Fibroblast of lung (primary cell): ENCODE results near the gene ACOT6. TPM values are rescaled to one million over a fixed set of nuclear protein-coding genes. Genes with fewer than 3 reads are reported as not detected.

Experiments
- DNase-seq, 2 donors: peaks; one replicate each; pipeline versions ENCODE4 v3.0.0 to v3.0.0-alpha.2; 2010; ENCODE audit warnings: low read depth in 2 of 2
- H2AFZ ChIP-seq: 2 replicates; pipeline ENCODE4 v1.5.1; 2012; ENCODE audit warnings: low read length, control low read depth, inconsistent platforms
- H3K27ac ChIP-seq: 2 replicates; pipeline ENCODE4 v1.5.1; 2011; ENCODE audit warnings: low read length, control low read depth; ENCODE audit not compliant: insufficient read depth
- H3K27me3 ChIP-seq: 2 replicates; pipeline ENCODE4 v1.5.1; 2011; ENCODE audit warnings: mild to moderate bottlenecking, low read length; ENCODE audit not compliant: control insufficient read depth, insufficient read depth
- H3K36me3 ChIP-seq: 2 replicates; pipeline ENCODE4 v1.5.1; 2011; ENCODE audit warnings: low read length; ENCODE audit not compliant: control insufficient read depth, insufficient read depth
- H3K4me1 ChIP-seq: 2 replicates; pipeline ENCODE4 v1.5.1; 2011; ENCODE audit warnings: low read length; ENCODE audit not compliant: control insufficient read depth, insufficient read depth; ENCODE audit errors: extremely low read depth
- H3K4me2 ChIP-seq: 2 replicates; pipeline ENCODE4 v1.5.1; 2011; ENCODE audit warnings: low read length, control low read depth; ENCODE audit not compliant: insufficient read depth; ENCODE audit errors: extremely low read depth
- H3K4me3 ChIP-seq, 4 experiments: fragments of 200-600 bp in 1 of 4; sonication (generic) in 1 of 4; replicated peaks in 1 of 4; 2 replicates each; pipeline ENCODE4 v1.5.1; 2011 to 2016; ENCODE audit warnings: low read length in 4 of 4, low read depth in 3 of 4, mild to moderate bottlenecking in 3 of 4, control low read depth in 2 of 4, inconsistent platforms in 1 of 4, mixed read lengths in 1 of 4; ENCODE audit not compliant: insufficient read depth in 1 of 4; ENCODE audit errors: control extremely low read depth in 1 of 4
- H3K79me2 ChIP-seq: 2 replicates; pipeline ENCODE4 v1.5.1; 2012; ENCODE audit warnings: mild to moderate bottlenecking, low read length, inconsistent platforms; ENCODE audit not compliant: control insufficient read depth, insufficient read depth
- H3K9ac ChIP-seq: 2 replicates; pipeline ENCODE4 v1.5.1; 2011; ENCODE audit warnings: mild to moderate bottlenecking, low read length, control low read depth; ENCODE audit not compliant: insufficient read depth
- H3K9me3 ChIP-seq: 2 replicates; pipeline ENCODE4 v1.5.1; 2012; ENCODE audit warnings: low read depth, low read length; ENCODE audit not compliant: control insufficient read depth, insufficient read depth
- H4K20me1 ChIP-seq: 2 replicates; pipeline ENCODE4 v1.5.1; 2011; ENCODE audit warnings: low read length; ENCODE audit not compliant: control insufficient read depth, insufficient read depth; ENCODE audit errors: extremely low read depth
- CTCF ChIP-seq, 2 donors: IDR thresholded peaks in 1 of 2; conservative IDR thresholded peaks in 1 of 2; 1 replicate in 1 of 2; 2 replicates in 1 of 2; pipeline ENCODE4 v1.5.1; 2011 to 2012; ENCODE audit warnings: low read length in 2 of 2, control low read depth in 1 of 2, inconsistent platforms in 1 of 2, low read depth in 1 of 2, mild to moderate bottlenecking in 1 of 2
- EZH2 ChIP-seq: IDR thresholded peaks from 2 replicates; pipeline ENCODE4 v1.5.1; 2012; ENCODE audit warnings: low read length, control low read depth, mild to moderate bottlenecking; ENCODE audit errors: missing control alignments
- polyA plus RNA-seq, 2 donors: library from polyadenylated mRNA; depleted of rRNA in 1 of 2; stranded (reverse) in 1 of 2; unstranded in 1 of 2; fragments of >200 nt; gene quantifications; 2 replicates each; pipeline ENCODE4 v1.2.1, GENCODE V29; 2011 to 2012; ENCODE audit warnings: missing spikeins in 1 of 2
- total RNA-seq: library from RNA; depleted of rRNA; stranded (reverse); fragments of >200 nt; gene quantifications from 2 replicates; pipeline ENCODE4 v1.2.1, GENCODE V29; 2014

Gene ACOT6
- total and polyA plus RNA-seq, 2 donors (not counting 1 experiment from before 2014, with no cell fraction given): not detected

GRCh38 chr14:73637830-73638229 is 25.5 kb downstream of the ACOT6 start:
- H3K4me1 ChIP-seq: peaks cover 3% of the 10 kb centered on the region

GRCh38 chr14:73640796-73641365 is 28.6 kb downstream of the ACOT6 start:
- H3K27ac ChIP-seq: no peak overlapping the region
- no peak for DNase-seq

More at GRCh38 chr14:73637830-73638229, 25.5 kb downstream of the ACOT6 start:
- no peaks in the 10 kb centered on the region for H4K20me1 ChIP-seq
- no peak for DNase-seq
- no peaks in the 10 kb centered on the region for H3K9me3 ChIP-seq
- no peak overlapping the region for H3K27ac ChIP-seq
- H3K9ac ChIP-seq: no peak overlapping the region
- no peaks in the 10 kb centered on the region for H3K27me3 ChIP-seq
- TF ChIP-seq CTCF (conservative IDR thresholded peaks at IDR 0.05 in 1 of 2, IDR thresholded peaks at IDR 0.05 in 1 of 2; ENCODE audit: low read depth in 1 of 2, low read length in 2 of 2): no peak
- no peak for TF ChIP-seq EZH2
- no peak overlapping the region for H3K4me2 ChIP-seq
- no peaks in the 10 kb centered on the region for H3K79me2 ChIP-seq
- no peak overlapping the region for H3K4me3 ChIP-seq
- no peaks in the 10 kb centered on the region for H3K36me3 ChIP-seq
- no peak overlapping the region for H2AFZ ChIP-seq

More at GRCh38 chr14:73640796-73641365, 28.6 kb downstream of the ACOT6 start:
- H3K9ac ChIP-seq: no peak overlapping the region
- H3K4me1 ChIP-seq: peaks cover 4% of the 10 kb centered on the region
- no peak overlapping the region for H3K4me3 ChIP-seq
- H3K9me3 ChIP-seq: no peaks in the 10 kb centered on the region
- no peaks in the 10 kb centered on the region for H3K36me3 ChIP-seq
- no peaks in the 10 kb centered on the region for H4K20me1 ChIP-seq
- TF ChIP-seq CTCF (conservative IDR thresholded peaks at IDR 0.05 in 1 of 2, IDR thresholded peaks at IDR 0.05 in 1 of 2; ENCODE audit: low read depth in 1 of 2, low read length in 2 of 2) (no peak), EZH2 (no peak)
- H2AFZ ChIP-seq: no peak overlapping the region
- H3K79me2 ChIP-seq: peaks cover 4% of the 10 kb centered on the region
- no peak overlapping the region for H3K4me2 ChIP-seq
- H3K27me3 ChIP-seq: no peaks in the 10 kb centered on the region
